SKM-1 treated with dmso at 0.1 percent for 144 hours (cell line): ENCODE measurements around the gene TRIM67.
"Not testable (repeated sequence)": the region's sequence is repeated elsewhere in the genome, so short reads cannot be mapped to it uniquely, and the experiment has no call there.

Experiments used
- DNase-seq: peaks from one replicate; lab custom pipeline; 2025; ENCODE audit not compliant: unreplicated experiment; lab: John Stamatoyannopoulos, UW

Gene TRIM67

DNA sequence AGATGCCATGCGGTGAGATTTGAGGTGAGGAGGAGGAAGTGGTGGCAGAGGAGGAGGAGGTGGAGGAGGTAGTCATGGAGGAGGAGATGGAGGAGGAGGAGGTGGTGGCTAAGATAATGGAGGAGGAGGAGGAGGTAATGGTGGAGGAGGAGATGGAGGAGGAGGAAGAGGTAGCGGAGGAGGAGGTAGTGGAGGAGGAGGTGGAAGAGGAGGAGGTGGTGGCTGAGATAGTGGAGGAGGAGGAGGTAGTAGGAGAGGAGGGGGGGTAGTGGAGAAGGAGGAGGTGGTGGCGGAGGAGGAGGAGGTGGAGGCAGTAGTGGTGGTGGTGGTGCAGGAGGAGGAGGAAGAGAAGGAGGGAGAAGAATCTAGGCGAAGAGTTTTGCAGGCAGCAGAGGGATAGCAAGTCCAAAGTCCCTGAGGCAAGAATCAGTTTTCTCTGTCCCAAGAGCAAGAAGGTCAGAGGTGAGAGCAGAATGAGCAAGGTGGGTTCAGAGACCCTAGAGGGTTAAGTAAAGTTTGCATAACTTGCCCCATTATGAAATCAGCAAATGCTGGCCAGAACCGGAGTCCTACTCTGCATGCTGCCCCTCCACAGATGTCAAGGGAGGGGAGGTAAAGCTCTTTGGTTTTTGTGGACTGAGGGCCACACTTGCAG lies 40.2 kb downstream of the TRIM67 start:
- peak; percentile 92 for DNase-seq

DNA sequence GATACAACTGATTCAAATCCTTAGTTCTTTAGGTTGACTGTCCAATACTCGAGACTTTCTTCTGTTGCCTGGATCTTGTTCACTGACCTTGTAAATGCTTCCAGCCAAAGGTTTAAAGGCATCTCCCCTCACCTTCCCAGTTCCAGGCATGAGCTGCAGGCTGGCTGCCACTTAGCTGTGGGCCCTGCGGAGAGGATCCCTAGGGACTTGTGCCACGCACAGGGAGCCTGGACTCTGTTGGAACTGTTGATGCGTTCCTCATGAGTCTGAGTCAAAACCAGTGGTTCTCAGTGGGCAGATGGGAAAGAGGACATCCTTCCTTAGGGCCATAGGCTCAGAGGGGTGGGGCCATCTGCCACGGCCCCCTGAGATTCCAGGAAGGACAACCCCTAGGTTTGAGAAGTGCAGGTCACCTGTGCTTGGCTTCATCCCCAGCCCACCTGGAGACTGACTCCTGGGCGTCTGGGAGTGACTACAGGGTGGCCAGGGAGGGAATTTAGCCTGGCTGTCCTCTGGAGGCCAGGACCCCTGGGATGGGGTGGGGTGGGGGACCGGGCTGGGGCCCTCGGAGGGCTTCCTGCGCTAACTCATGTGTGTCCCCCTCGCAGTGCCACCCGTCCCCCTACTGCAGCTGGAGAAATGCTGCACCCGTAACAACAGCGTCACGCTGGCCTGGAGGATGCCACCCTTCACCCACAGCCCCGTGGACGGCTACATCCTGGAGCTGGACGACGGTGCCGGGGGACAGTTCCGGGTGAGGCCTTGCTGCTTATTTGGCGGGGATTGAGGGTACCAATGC lies 41.6 kb downstream of the TRIM67 start:
- DNase-seq = no peak

DNA sequence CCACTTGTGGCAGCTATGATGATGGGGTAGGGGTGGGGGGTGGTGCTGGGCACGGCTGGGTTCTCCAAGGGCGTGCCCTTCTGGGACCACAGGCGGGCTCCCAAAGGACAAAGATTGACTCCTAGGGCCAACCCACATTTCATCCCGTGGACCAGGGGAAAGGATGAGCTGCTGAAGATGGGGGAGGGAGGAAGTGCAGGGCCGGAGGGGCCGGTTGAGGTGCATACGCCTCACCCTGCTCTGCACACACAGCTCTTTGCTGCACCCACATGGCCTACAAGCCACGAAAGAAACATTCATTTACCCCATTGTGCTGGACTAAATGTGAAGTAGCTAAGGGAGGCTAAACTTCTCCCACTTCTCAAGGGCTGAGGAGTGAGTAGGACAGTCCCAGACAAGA lies 45.0 kb downstream of the TRIM67 start:
- DNase-seq = no peak

DNA sequence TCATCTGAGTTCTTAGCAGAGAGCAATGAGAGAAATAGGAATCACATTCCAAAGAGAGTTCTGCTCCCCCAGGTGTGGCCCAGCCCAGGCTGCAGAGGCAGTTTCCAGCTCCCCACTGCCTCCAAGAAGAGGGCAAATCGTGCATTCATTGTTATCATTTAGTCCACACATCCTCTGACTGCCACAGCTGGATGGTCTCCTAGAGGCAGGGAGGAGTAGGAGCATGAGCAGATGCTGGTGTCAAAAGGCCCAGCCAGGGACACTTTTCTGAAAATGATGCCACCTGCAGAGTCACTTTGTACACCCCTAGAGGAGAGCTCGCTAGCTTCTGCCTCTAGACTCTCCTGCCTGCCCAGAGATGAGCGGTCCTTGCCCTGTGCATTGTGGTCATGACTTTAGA lies 45.6 kb downstream of the TRIM67 start:
- DNase-seq = no peak

DNA sequence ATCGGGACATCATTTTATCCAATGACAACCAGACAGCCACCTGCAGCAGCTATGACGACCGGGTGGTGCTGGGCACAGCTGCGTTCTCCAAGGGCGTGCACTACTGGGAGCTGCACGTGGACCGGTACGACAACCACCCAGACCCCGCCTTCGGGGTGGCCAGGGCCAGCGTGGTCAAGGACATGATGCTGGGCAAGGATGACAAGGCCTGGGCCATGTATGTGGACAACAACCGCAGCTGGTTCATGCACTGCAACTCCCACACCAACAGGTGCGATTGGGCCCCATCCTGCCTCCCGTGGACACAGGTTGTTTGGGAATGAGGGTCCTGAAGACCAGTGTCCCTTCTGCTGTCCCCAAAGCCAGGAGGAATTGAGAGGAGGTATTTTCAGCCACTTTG lies 47.1 kb downstream of the TRIM67 start:
- no peak for DNase-seq

DNA sequence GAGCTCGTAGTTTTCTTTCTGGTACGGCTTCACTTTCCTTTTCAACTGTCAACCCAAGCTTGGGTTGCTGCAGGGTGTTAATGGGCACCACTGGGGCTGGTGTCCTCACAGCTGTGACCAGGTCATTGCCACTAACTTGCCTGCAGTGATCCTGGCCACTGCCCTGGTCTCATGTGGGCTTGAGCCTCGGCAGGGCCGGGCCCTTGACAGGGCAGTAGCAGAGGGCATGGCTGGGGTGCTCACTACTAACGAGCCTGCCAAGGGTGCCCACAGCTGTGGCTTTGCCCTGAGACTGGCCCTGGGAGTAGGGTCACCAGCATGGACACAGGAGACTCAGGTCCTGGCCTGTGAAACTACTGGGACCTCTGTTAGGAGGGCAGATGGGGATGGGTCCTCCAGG lies 47.7 kb downstream of the TRIM67 start:
- DNase-seq = no peak

DNA sequence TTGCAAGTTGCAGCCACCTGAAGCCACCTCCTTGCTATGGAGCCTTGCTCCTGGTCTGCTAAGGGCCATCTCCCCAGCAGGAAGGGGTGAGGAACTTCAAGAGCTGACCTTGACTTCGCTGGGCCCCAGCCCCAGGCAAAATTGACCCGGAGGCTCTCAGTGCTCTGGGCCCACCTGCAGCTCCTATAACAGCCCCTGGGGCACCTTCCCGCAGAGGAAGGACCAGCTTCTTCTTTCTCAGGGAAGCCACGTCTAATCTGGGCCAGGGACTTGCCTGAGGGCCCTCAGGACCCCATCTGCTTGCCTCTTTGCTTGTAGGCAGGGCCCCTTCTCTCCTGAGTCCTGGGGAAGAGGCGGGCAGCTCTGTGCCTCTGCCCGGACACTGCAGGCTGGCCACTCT lies 48.3 kb downstream of the TRIM67 start:
- no peak for DNase-seq

DNA sequence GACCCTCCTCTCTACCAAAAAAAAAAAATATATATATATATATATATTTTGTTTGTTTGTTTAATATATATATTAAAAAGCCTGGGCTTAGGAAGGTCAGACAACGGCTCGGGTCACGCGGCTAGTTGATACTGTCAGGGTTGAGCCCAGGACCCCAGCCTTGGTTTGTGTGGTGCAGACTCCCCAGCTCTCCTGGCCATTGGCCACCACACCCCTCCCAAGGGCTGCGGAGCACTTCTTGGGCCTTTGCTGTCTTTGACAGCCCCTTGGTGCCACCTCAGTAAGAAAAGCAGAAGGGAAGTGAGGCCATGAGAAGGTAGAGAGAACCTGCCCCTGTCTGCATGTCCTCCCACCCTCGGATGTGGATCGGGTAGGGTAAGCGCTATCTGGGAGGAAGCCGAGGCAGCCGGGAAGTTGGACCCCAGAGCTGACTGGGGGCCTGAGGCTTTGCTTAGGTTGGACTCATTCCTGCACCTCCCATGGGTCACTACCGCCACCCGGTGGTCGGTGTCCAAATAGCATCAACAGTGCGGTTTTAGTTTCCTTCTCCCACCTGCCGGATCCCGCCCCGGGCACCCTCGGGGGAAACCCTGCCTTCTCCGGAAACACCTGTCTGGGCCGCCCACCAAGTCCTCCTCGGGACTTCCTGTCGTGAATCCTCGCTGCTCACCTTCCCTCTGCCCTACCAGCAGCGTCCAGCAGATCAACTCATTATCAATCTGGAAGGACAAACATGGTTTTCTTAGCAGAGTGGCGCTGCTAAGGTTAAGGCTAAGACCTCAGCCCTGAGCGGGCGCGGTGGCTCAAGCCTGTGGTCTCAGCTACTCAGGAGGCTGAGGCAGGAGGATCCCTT lies 49.4 kb downstream of the TRIM67 start:
- peak; percentile 82 for DNase-seq

DNA sequence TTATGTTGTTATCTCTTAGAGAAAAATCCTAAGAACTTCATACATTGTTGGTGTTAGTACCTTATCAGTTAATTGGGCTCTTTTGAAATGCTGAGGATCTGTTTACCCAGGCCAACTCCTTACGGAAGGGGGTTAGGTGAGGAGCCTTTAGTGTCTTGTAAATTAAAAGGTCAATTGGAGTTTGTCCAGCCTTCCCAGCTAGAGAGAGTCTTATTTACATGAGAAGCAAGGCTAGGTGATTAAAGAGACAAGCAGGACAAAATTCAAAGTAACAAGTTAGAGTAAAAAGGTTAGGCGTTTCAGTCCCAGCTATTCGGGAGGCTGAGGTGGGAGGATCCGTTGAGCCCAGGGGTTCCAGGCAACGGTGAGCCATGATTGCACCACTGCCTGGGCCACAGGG lies 50.4 kb downstream of the TRIM67 start:
- DNase-seq = not testable (repeated sequence)

DNA sequence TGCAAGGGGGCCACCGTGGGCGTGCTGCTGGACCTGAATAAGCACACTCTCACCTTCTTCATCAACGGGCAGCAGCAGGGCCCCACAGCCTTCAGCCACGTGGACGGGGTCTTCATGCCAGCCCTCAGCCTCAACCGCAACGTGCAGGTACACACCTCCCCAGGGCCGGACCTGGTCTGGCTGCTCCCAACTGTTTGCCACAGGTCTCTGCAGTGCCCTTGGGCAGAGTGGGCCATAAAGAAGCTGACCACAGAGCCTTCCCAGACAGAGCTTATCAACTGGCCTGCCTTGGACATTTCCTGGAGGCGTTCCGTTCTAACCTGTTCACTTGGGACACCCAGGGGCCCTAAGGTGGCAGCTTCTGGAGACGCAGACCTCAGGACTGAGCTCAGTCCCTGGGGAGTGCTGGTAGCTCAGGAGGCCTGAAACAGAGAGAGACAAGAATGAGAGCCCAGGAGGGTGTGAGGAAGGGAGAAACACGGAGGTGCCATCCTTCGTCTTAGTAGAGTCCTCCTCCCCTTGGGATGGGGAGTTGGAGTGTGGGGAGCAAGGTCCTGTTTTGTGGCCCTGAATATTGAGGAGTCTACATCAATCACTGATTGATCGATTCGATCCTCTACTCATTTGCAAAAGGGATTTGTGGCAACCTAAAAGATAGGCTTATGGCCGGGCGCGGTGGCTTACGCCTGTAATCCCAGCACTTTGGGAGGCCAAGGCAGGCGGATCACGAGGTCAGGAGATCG lies 52.1 kb downstream of the TRIM67 start:
- no peak for DNase-seq

DNA sequence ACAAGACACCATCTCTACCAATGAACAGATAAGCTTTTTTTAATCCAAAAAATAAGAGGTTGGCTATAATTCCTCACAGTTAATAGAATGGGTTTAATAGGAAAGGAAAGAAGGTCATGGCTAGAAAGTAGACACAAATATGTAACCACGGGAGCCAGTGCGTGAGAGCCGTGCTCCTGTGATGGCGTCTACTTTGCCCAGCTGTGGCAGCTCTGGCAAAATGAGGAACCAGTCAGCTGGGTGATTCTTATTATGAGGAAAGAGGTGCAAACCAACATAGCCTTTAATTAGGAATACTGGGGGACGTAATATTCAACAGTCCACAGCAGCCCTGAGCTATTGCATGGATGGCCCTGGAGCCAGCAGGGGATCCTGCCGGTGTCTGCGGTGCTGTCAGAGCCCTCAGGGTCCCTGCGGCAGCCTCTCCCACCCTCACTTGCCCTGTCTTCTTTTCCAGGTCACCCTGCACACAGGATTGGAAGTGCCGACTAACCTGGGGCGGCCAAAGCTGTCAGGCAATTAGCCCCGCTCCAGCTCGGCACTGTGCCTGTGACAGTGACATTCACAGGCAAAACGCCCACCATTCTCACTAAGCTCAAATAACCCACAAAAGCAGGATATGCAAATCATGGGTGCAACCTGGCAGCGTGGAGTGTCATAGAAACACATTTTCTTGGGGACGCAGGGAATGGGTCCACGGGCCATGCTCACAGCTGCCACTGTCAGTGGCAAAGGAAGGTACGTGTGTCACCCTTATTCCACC lies 53.2 kb downstream of the TRIM67 start:
- no peak for DNase-seq

DNA sequence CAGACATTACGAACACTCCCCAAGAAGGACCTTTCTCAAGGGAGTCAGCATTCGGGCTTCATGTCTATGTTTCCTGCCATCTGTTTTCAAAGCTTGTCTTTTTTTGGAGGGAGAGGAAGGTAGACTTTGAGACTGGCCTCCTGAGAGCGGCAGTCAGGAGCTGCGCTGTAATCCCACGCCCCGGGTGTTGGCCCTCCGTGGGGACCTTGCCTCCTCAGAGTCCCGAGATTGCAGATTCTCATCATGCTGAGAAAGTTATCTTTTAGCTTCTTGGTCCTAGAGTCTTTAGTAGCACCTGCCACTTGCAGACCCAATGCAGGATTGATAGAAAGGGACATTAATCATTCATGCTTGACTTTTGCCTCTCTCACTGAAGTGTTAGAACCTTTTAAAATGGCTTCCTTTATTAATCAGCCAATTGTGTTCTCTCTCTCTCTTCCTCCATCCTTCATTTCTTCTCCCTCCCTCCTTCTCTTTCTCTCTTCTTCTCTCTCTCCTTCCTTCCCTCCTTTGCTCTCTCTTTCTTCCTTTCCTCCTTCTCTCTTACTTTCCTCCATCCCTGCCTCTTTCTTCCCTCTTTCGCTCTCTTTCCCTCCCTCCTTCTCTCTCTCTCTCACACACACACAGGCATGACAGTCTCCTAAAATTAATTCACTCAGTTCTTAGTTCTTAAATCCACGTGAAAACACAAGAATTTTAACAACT lies 54.0 kb downstream of the TRIM67 start:
- DNase-seq = no peak

DNA sequence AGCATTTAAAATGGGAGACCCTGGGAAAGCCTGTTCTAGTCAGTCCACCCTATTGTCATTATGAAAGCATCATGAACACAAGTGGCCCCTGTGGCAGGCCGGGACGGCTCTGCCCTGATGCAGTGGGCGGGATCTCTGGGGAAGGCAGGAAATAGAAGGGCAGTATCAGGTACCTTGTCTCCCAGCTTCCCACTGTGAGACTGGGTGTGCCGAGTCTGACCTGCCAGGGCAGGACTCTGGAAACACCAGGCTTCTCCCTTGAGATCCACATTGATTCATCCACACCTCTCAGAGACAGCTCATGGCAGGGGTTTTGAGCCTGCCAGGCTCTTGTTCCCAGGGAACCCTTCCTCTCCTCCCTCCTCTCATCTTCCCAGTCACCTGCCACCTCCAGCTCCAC lies 54.6 kb downstream of the TRIM67 start:
- no peak for DNase-seq

DNA sequence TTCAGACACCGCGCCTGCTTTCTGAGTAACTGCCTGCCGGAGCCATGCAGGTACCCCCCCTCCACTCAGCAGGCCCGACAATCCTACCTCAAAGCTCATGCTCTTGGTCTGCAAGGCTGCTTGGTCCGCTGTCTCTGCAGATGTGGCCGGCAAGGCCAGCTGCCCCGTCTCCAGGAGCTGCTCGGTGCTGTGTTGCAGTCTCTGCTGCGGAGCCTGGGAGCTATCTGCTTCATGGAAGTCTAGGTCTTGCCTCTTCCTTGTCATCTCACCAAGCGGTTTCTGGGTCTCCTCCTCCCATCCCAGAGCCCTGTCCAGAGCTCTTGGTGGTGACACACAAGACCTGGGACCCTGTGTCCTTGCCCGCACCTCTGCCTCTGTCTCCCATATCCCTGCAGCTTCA lies 55.2 kb downstream of the TRIM67 start:
- DNase-seq = no peak

DNA sequence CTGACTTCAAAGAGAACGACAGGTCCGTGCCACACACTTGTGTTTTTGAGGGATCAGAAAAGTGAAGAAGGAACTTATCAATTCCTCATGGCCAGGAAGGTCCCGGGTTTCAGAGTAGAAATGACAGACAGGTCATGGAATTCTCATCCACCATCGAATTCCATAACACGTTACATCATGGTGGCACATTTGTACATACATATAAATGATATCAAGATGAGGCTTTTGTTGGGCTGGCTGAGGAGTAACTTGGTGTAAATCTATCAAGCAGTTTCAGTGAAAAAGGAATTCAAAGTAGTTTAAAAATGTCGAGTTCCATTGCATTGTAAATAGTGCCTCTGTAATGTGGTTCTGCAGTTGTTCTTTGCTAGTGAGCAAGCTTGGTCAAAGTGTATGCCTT lies 56.2 kb downstream of the TRIM67 start:
- DNase-seq = no peak

DNA sequence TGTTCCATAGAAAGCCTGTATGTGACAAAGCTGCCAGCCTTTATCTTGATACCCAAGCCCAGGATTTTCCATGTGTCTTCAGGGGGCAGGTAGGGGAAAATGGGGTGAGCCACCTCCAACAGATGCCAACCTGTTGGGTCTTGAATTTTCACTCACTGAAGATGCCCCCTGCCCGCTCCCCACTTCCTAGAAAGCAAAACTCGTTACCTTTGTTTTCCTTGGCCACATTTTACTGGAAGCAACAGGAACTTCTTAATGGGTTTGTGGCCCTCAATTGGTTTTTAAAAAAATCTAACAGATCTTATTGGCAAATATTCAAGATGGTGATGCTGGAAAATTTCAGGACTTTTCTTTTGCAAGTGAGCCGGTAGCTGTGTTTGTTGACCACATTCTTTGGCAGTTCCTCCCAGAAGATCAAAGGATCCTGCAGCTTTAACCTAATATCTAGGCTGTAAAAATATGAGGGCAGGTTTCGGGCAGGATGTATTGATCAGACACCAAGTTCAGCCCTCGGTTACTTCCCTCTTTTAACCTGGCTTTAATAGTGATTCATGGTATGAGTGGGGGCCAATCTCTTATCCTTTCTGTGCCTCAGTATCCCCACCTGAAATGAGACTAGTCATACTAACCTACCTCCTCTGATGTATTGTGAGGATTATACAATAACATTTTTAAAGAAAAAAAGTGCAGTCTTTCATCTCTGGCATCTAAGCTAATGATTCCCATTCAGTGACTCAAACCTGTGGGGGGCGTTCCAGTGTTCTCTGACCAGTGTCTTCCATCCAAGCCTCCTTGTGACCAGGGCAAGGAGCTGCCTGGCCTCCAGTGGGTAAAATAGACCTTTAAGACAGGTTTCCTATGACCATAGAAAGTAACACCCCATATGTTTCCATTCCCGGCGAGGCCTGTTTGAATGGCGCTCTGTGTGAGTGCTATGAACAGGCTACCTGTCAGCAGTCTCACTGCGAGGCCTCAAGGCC lies 57.9 kb downstream of the TRIM67 start:
- no peak for DNase-seq

DNA sequence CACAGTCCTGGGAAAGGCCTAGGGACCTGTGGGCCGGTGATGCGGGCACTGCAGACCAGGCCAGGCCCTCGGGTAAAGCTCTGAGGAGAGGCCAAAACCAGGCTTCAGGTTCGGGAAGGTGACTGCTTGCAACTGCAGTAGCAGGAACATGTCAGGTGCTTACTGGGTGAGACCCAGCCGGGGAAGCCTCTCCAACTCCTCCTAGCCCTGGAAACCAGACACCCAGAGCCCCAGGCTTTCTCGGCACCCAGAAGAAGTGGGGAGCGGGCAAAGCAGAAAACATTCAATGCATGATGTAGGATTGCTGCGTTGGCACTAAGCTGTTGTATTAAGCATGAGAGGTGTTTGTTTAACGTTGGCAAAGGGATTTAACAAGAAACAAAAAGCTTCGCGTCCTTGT lies 58.9 kb downstream of the TRIM67 start:
- no peak for DNase-seq

DNA sequence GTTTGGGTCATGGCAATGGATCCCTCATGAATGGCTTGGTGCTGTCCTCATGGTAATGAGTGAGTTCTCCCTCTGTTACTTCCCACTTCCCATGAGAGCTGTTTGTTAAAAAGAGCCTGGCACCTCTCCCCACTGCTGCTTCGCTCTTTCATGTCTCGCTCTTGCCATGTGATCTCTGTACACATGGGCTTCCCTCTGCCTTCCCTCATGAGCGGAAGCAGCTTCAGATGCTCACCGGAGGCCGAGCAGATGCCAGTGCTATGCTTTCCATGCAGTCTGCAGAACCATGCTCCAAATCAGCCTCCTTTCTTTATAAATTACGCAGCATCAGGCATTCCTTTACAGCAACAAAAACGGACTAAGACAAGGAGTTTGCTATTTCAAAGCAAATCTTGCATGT lies 64.3 kb downstream of the TRIM67 start:
- DNase-seq = no peak

DNA sequence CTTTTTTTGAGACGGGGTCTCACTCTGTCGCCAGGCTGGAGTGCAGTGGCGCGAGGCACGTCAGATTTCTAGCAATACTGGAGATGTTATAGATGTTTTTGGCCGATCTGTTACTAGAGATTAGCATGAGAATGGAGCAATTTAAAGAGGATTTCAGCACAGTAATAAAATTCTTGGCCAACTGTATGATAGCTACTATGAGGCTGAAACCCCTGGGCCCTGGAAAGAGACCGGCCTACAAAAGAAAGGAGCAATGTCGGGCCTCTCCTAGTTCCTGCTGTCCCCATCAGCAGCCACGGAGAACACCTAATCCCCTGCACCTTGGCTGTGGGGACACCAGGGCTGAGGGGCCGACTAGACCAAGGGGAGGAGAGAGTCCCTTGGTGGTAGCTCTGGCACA lies 69.7 kb downstream of the TRIM67 start:
- no peak for DNase-seq
